Smooth muscle cell (in vitro differentiated cells): ENCODE measurements around the gene SPDEF. TPM values are rescaled to one million over a fixed set of nuclear protein-coding genes. Genes with fewer than 3 reads are reported as not detected.

Experiments
- DNase-seq: peaks from one replicate; lab custom pipeline; 2025; ENCODE audit not compliant: unreplicated experiment; lab: John Stamatoyannopoulos, UW
- H2AFZ ChIP-seq: fragments of 200-600 bp; sonication (generic); 2 replicates; pipeline ENCODE4 v1.6.0; 2016; ENCODE audit warnings: antibody characterized with exemption, low read depth, mild to moderate bottlenecking
- H3F3A ChIP-seq: fragments of 200-600 bp; sonication (generic); 2 replicates; pipeline ENCODE4 v1.6.0; 2017; ENCODE audit warnings: antibody characterized with exemption, low read depth
- H3K27ac ChIP-seq: fragments of 200-600 bp; sonication (generic); 2 replicates; pipeline ENCODE4 v1.5.1; 2016; ENCODE audit warnings: low read depth, mild to moderate bottlenecking
- H3K27me3 ChIP-seq: fragments of 200-600 bp; sonication (generic); 2 replicates; pipeline ENCODE4 v1.6.1; 2016; ENCODE audit warnings: low read depth, mild to moderate bottlenecking
- H3K36me3 ChIP-seq: fragments of 200-600 bp; sonication (generic); 2 replicates; pipeline ENCODE4 v1.5.1; 2016; ENCODE audit warnings: low read depth
- H3K4me1 ChIP-seq: fragments of 200-600 bp; sonication (generic); 2 replicates; pipeline ENCODE4 v1.5.1; 2016; ENCODE audit warnings: low read depth
- H3K4me2 ChIP-seq: fragments of 200-600 bp; sonication (generic); 2 replicates; pipeline ENCODE4 v1.6.0; 2016; ENCODE audit warnings: mild to moderate bottlenecking
- H3K4me3 ChIP-seq: fragments of 200-600 bp; sonication (generic); 2 replicates; pipeline ENCODE4 v1.5.1; 2016; ENCODE audit warnings: mild to moderate bottlenecking
- H3K79me2 ChIP-seq: fragments of 200-600 bp; sonication (generic); 2 replicates; pipeline ENCODE4 v1.6.0; 2016; ENCODE audit warnings: low read depth, mild to moderate bottlenecking
- H3K9ac ChIP-seq: fragments of 200-600 bp; sonication (generic); 2 replicates; pipeline ENCODE4 v1.6.0; 2016; ENCODE audit warnings: low read depth
- H3K9me3 ChIP-seq: fragments of 200-600 bp; sonication (generic); replicated peaks from 2 replicates; pipeline ENCODE4 v1.5.1; 2016; ENCODE audit warnings: low read depth
- H4K20me1 ChIP-seq: fragments of 200-600 bp; sonication (generic); 2 replicates; pipeline ENCODE4 v1.6.0; 2016; ENCODE audit warnings: low read depth
- WGBS: methylation state at CpG from one replicate; pipeline ENCODE4 v1.1.7; 2016; ENCODE audit warnings: low lambda C conversion rate; 5-methylcytosine and 5-hydroxymethylcytosine counted together
- polyA plus RNA-seq: library from polyadenylated mRNA; unstranded; fragments of >200 nt; fragmentation: Nextera tagmentation; extraction: Ambion mirVana; gene quantifications from 2 replicates; pipeline ENCODE4 v1.2.1, GENCODE V29; 2016
- total RNA-seq: library from RNA; depleted of rRNA; stranded (reverse); fragments of >200 nt; gene quantifications from 2 replicates; pipeline ENCODE4 v1.2.3, GENCODE V29; 2014
- TF ChIP-seq, protein P1 (sequence below): fragments of 200-600 bp; sonication (generic); IDR thresholded peaks from 2 replicates; pipeline ENCODE4 v1.5.1; 2017; ENCODE audit warnings: borderline replicate concordance, mild to moderate bottlenecking, antibody characterized with exemption; ENCODE audit not compliant: insufficient read depth, poor library complexity, severe bottlenecking

The SPDEF gene
- total and polyA plus RNA-seq, 2 experiments from 2014 or later, result 0.16 TPM; not detected in 1

DNA sequence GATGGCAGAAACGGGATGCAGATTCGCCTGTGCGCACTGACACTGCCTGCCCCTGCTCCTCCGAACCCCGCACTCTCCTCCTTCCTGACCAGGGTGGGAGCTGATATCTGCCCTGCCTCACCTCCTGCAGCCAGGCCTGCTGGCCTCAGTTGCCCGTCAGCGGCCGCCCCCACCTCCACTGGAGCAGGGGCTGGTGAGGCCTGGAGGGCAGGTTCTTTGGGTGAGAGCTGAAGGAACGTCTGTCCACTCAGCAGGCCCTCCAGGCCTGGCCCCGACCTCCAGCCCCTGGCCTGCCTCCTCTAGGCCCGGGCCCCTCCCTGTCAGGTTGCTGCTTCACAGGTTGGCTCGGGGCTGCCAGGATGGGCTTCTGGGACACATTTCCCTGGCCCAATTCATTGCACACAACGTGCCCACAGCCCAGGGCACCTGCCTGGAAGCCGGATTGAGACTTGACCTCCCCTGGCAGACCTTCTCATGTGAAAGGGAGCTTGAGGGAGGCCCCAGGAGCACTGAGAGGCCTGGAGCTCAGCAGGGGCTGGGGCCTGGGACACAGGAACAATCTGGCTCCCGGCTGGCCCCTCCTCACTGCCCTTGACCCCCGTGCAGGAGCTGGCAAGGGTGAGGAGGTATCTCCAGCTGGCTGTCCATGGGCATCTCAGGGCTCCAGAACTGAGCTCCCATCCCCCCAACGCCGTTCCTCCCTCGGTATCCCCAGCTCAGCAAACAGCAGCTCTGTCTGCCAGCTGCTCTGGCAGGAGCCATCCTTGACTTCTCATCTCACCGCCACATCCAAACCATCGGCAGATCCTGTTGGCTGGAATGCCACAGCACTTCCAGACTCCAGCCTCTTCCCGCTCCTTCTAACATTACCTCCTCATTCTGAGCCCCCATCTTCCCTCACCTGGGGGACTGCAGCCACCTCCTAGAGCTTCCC lies 39.5 kb downstream of the SPDEF start:
- H3K36me3 ChIP-seq, result no peaks in the 10 kb centered on the region
- no peaks in the 10 kb centered on the region for H3K79me2 ChIP-seq
- H3K9ac ChIP-seq, result no peak overlapping the region
- H3F3A ChIP-seq, result no peaks in the 10 kb centered on the region
- H4K20me1 ChIP-seq, result no peaks in the 10 kb centered on the region
- DNase-seq, result no peak
- no peaks in the 10 kb centered on the region for H3K27me3 ChIP-seq
- H3K4me3 ChIP-seq, result no peak overlapping the region
- no peak overlapping the region for H3K4me2 ChIP-seq
- no peak overlapping the region for H3K27ac ChIP-seq
- H3K4me1 ChIP-seq, result peaks cover 6% of the 10 kb centered on the region
- WGBS, result 92% methylated on average over 22 of the region's 22 CpGs
- TF ChIP-seq, protein P1, sequence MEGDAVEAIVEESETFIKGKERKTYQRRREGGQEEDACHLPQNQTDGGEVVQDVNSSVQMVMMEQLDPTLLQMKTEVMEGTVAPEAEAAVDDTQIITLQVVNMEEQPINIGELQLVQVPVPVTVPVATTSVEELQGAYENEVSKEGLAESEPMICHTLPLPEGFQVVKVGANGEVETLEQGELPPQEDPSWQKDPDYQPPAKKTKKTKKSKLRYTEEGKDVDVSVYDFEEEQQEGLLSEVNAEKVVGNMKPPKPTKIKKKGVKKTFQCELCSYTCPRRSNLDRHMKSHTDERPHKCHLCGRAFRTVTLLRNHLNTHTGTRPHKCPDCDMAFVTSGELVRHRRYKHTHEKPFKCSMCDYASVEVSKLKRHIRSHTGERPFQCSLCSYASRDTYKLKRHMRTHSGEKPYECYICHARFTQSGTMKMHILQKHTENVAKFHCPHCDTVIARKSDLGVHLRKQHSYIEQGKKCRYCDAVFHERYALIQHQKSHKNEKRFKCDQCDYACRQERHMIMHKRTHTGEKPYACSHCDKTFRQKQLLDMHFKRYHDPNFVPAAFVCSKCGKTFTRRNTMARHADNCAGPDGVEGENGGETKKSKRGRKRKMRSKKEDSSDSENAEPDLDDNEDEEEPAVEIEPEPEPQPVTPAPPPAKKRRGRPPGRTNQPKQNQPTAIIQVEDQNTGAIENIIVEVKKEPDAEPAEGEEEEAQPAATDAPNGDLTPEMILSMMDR, result no peak
- H3K9me3 ChIP-seq, result no peaks in the 10 kb centered on the region
- no peak overlapping the region for H2AFZ ChIP-seq

DNA sequence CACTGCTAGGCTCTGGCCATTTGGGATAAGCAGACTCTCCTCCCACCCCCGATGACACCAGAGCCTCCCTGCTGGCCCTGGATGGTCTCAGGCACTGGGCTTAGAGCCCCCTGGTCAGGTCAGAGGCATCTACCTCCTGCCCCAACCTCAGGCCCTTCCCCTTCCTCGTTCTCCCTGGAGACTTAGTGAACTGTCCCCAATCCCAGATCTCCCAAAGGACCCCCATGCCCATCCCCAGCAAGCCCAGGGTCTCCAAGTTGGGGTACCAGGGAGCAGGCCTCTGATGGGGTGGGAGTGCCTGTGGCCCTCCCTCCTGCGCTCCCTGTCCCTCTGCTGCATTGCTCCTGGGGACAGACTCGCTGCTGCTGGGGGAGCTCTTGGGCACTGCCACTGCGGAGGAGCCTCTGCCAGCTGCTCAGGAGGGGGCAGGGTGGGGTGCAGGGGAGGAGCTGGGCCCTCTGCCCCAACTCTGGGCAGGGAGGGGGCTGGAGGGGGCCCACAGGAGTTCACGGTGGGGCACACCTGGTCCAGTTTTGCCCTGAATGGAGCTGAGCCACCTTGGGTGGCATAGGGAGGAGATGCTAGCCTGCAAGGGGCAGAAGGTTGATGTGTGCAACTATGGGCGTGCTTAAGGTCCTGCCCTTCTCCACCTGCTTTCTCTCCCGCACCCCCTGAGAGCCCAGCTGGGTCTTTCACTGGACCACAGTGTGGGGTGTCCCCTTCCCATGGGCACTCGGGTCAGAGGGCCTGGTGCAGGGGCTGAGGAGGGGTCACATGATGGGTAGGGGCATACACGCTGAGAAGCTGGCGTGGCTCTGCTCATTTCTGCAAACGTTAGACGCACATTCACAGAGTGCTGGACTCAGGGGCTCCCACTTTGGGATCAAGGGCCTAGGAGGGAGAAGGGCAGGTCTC lies 40.4 kb downstream of the SPDEF start:
- Histone ChIP-seq H3F3A (no peaks in the 10 kb centered on the region), H3K4me3 (no peak overlapping the region), H3K27ac (no peak overlapping the region), H2AFZ (no peak overlapping the region), H3K9ac (no peak overlapping the region), H3K36me3 (no peaks in the 10 kb centered on the region), H3K4me1 (peaks cover 6% of the 10 kb centered on the region), H3K27me3 (no peaks in the 10 kb centered on the region), H4K20me1 (no peaks in the 10 kb centered on the region), H3K9me3 (no peaks in the 10 kb centered on the region), H3K79me2 (no peaks in the 10 kb centered on the region), H3K4me2 (no peak overlapping the region)
- WGBS, result 86% methylated on average over 13 of the region's 13 CpGs
- TF ChIP-seq, protein P1, result no peak
- DNase-seq, result no peak

DNA sequence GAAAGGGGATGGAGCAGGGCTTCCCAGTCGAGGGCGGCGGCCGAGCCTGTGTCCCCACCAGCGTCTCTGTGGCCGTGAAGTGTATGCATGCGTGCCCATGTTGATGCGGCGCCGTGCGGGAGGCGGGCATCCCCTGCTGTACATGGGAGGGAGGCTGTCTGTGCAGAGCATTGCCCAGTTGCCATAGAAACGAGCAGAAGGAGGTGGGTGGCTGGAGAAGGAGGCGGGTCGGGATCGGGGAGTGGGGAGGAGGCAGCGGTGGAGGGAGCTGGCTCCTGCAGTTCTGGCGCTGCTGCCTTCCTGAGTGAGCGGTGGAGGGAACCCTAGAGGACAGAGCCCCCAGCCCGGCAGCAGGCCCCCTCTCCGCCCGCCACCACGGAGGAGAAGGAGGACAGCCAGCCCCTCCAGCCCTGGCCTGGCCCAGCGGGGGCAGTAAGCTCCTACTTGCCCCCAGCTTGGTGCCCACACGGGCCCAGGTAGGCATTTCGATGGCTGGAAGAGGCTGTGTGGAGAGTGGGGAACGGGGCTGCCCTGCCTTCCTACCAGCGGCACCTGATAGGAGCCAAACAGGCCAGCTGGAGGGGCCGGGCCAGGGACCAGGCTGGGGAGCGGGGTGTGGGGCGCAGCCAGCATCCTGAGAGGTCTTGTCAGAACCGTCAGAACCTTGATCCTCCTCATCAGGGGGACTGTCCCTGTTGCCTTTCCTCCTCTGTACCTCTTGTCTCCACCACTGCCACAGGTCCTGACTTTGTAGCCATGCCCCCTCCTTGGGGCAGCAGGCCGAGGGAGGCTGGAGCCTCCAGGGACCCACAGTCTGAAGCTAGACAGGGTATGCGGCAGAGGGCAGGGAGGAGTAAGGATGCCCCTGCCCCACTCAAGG lies 41.3 kb downstream of the SPDEF start:
- Histone ChIP-seq H3K36me3 (no peaks in the 10 kb centered on the region), H3K4me2 (peak overlapping the region; percentile 82), H2AFZ (no peak overlapping the region), H3K9me3 (no peaks in the 10 kb centered on the region), H3K9ac (no peak overlapping the region), H3K27me3 (no peaks in the 10 kb centered on the region), H3K79me2 (no peaks in the 10 kb centered on the region), H3K4me3 (peak overlapping the region; percentile 25), H4K20me1 (no peaks in the 10 kb centered on the region), H3K4me1 (peaks cover 6% of the 10 kb centered on the region), H3K27ac (no peak overlapping the region), H3F3A (no peaks in the 10 kb centered on the region)
- TF ChIP-seq, protein P1, result no peak
- 27% methylated on average over 26 of the region's 34 CpGs for WGBS
- DNase-seq, result peak; percentile 35
